HepG2 (cell line): ENCODE measurements around the gene SUSD4. TPM values are rescaled to one million over a fixed set of nuclear protein-coding genes. Genes with fewer than 3 reads are reported as not detected.

ENCODE experiments used
- ATAC-seq: fragments of 200-7000 bp; cut with Tn5 transposase; 3 replicates; pipeline ENCODE4 v1.9.1; 2020; ENCODE audit warnings: mild to moderate bottlenecking, moderate library complexity
- BruUV-seq: library from RNA; stranded (reverse); fragments of 400-500 nt; replicated peaks from 2 replicates; lab custom pipeline; 2021; lab: Mats Ljungman, UMichigan
- CTCF ChIA-PET: fragments of 300-600 bp; formaldehyde crosslinking; extraction: SDS; loops from one replicate; lab custom pipeline; 2021; ENCODE audit warnings: low total read pairs, inconsistent platforms, low intra/inter-chr PET ratio; lab: Yijun Ruan, JAX
- POLR2A ChIA-PET: fragments of 350-600 bp; sonication (Branson Sonifier 250); formaldehyde crosslinking; loops from one replicate; lab custom pipeline; 2020; ENCODE audit warnings: antibody characterized with exemption, inconsistent platforms; lab: Yijun Ruan, JAX
- DNase-seq: peaks from one replicate; pipeline ENCODE4 v3.0.0-alpha.2; 2015; ENCODE audit warnings: low spot score
- FAIRE-seq: peaks from 3 replicates; lab custom pipeline; 2011; peaks lifted over from hg19 to GRCh38; lab: Jason Lieb, UNC
- H2AFZ ChIP-seq: one replicate; pipeline ENCODE4 v1.6.1; 2011; ENCODE audit warnings: low read length, inconsistent platforms
- H3K27ac ChIP-seq: fragments of 300-600 bp; 3 replicates; pipeline ENCODE4 v1.8.0; 2011; ENCODE audit warnings: mixed run types, mild to moderate bottlenecking, mixed read lengths, low read length, inconsistent platforms; ENCODE audit not compliant: insufficient read depth; ENCODE audit errors: extremely low read length
- H3K27me3 ChIP-seq, 2 experiments: fragments of 200-600 bp in 1 of 2; 2 replicates in 1 of 2; 3 replicates in 1 of 2; pipeline versions ENCODE4 v1.6.0 to v1.8.0; 2011; ENCODE audit warnings: low read length in 2 of 2, mild to moderate bottlenecking in 2 of 2, moderate library complexity in 2 of 2, inconsistent platforms in 1 of 2; ENCODE audit not compliant: insufficient read depth in 2 of 2, control insufficient read depth in 1 of 2
- H3K36me3 ChIP-seq, 2 experiments: fragments of 200-600 bp in 1 of 2; replicated peaks in 1 of 2; 2 replicates in 1 of 2; 3 replicates in 1 of 2; pipeline versions ENCODE4 v1.5.1 to v1.8.0; 2011; ENCODE audit warnings: low read length in 2 of 2, inconsistent platforms in 1 of 2; ENCODE audit not compliant: insufficient read depth in 2 of 2, control insufficient read depth in 1 of 2
- H3K4me1 ChIP-seq: 2 replicates; pipeline ENCODE4 v1.5.1; 2012; ENCODE audit warnings: low read length, inconsistent platforms; ENCODE audit not compliant: insufficient read depth
- H3K4me2 ChIP-seq: 2 replicates; pipeline ENCODE4 v1.6.0; 2011; ENCODE audit warnings: low read depth, low read length, inconsistent platforms
- H3K4me3 ChIP-seq, 3 experiments: fragments of 200-600 bp in 1 of 3; sonication (generic), shearing (Covaris generic) in 1 of 3; replicated peaks in 1 of 3; 2 replicates each; pipeline ENCODE4 v1.5.1; 2011 to 2016; ENCODE audit warnings: low read length in 3 of 3, inconsistent platforms in 2 of 3, low read depth in 2 of 3, mild to moderate bottlenecking in 2 of 3, control low read depth in 1 of 3, mixed read lengths in 1 of 3; ENCODE audit not compliant: insufficient read depth in 1 of 3
- H3K79me2 ChIP-seq: one replicate; pipeline ENCODE4 v1.6.1; 2011; ENCODE audit warnings: low read length, inconsistent platforms; ENCODE audit not compliant: insufficient read depth
- H3K9ac ChIP-seq: 2 replicates; pipeline ENCODE4 v1.6.0; 2011; ENCODE audit warnings: mild to moderate bottlenecking, low read depth, low read length, inconsistent platforms; ENCODE audit not compliant: insufficient read depth
- H3K9me3 ChIP-seq: 2 replicates; pipeline ENCODE4 v1.5.1; 2012; ENCODE audit warnings: mild to moderate bottlenecking, low read length
- H4K20me1 ChIP-seq: 2 replicates; pipeline ENCODE4 v1.6.0; 2011; ENCODE audit warnings: inconsistent platforms, mild to moderate bottlenecking, low read length, moderate library complexity; ENCODE audit not compliant: insufficient read depth
- ETS1 ChIP-seq: sonication (generic); formaldehyde crosslinking; IDR thresholded peaks from 2 replicates; pipeline ENCODE4 v1.4.0; 2020; ENCODE audit warnings: missing genetic modification reagents
- GRHL1 ChIP-seq: sonication (generic); formaldehyde crosslinking; conservative IDR thresholded peaks from 2 replicates; pipeline ENCODE4 v1.8.0; 2022; ENCODE audit warnings: missing genetic modification reagents
- MIER2 ChIP-seq: IDR thresholded peaks from 2 replicates; pipeline ENCODE4 v1.6.1; 2016; ENCODE audit warnings: missing biosample characterization, missing genetic modification reagents
- MYC ChIP-seq: sonication (generic); formaldehyde crosslinking; IDR thresholded peaks from 2 replicates; pipeline ENCODE4 v1.9.0; 2021; ENCODE audit warnings: missing genetic modification reagents, borderline replicate concordance
- NFAT5 ChIP-seq: sonication (generic); formaldehyde crosslinking; IDR thresholded peaks from 2 replicates; pipeline ENCODE4 v1.4.0; 2020; ENCODE audit warnings: missing genetic modification reagents
- RFXAP ChIP-seq: sonication (generic); formaldehyde crosslinking; IDR thresholded peaks from 2 replicates; pipeline ENCODE4 v1.4.0; 2020; ENCODE audit warnings: missing genetic modification reagents, borderline replicate concordance
- TBL1XR1 ChIP-seq: fragments of 150-350 bp; IDR thresholded peaks from 2 replicates; pipeline ENCODE4 v1.6.1; 2014; ENCODE audit warnings: borderline replicate concordance, low read length; ENCODE audit not compliant: partially characterized antibody
- ZBTB26 ChIP-seq: IDR thresholded peaks from 2 replicates; pipeline ENCODE4 v1.6.1; 2016; ENCODE audit warnings: missing compliant biosample characterization, missing genetic modification reagents, borderline replicate concordance
- ZBTB7B ChIP-seq: sonication (generic); formaldehyde crosslinking; IDR thresholded peaks from 2 replicates; pipeline ENCODE4 v1.4.0; 2020; ENCODE audit warnings: missing genetic modification reagents
- ZC3H4 ChIP-seq: sonication (generic); formaldehyde crosslinking; IDR thresholded peaks from 2 replicates; pipeline ENCODE4 v1.4.0; 2020; ENCODE audit warnings: missing genetic modification reagents, borderline replicate concordance
- ZMAT5 ChIP-seq: sonication (generic); formaldehyde crosslinking; IDR thresholded peaks from 2 replicates; pipeline ENCODE4 v1.5.0; 2020; ENCODE audit warnings: mild to moderate bottlenecking, low read depth, missing genetic modification reagents, borderline replicate concordance
- ZNF562 ChIP-seq: sonication (generic); formaldehyde crosslinking; IDR thresholded peaks from 2 replicates; pipeline ENCODE4 v1.8.0; 2022; ENCODE audit warnings: missing genetic modification reagents, borderline replicate concordance
- ZNF615 ChIP-seq: sonication (generic); formaldehyde crosslinking; IDR thresholded peaks from 2 replicates; pipeline ENCODE4 v1.5.0; 2020; ENCODE audit warnings: mild to moderate bottlenecking, missing genetic modification reagents, borderline replicate concordance
- ZNF709 ChIP-seq: sonication (generic); formaldehyde crosslinking; IDR thresholded peaks from 2 replicates; pipeline ENCODE4 v1.5.0; 2020; ENCODE audit warnings: mild to moderate bottlenecking, missing genetic modification reagents
- WGBS: methylation state at CpG from one replicate; pipeline ENCODE4 v1.1.6; 2017; ENCODE audit warnings: low lambda C conversion rate; 5-methylcytosine and 5-hydroxymethylcytosine counted together
- in situ Hi-C: cut with HindIII; loops from 2 replicates; pipeline ENCODE4 v1.10.0; 2017; ENCODE audit warnings: low pct_unique_long_range_greater_than_20kb; ENCODE audit not compliant: extremely low pct_ligation_motif_present
- intact Hi-C: fragments of 100-400 bp; cut with micrococcal nuclease; formaldehyde crosslinking; loops from one replicate; pipeline ENCODE4 v1.10.0; 2022; ENCODE audit not compliant: unreplicated experiment
- polyA plus RNA-seq, 8 experiments: library from polyadenylated mRNA; depleted of rRNA in 3 of 8; stranded (reverse) in 7 of 8; unstranded in 1 of 8; fragments of >200 nt; fragmentation: Illumina TruSeq in 4 of 8; extraction: Trizol in 4 of 8; gene quantifications; 2 replicates each; pipeline versions ENCODE4 v1.2.1 to v1.2.3, GENCODE V29; 2011 to 2016; ENCODE audit warnings: low read depth in 4 of 8, missing spikeins in 1 of 8, mixed read lengths in 1 of 8; ENCODE audit not compliant: insufficient read depth in 1 of 8
- total RNA-seq, 5 experiments: library from RNA; depleted of rRNA; stranded (reverse); fragments of >200 nt; fragmentation: Illumina TruSeq; extraction: Trizol; gene quantifications; 2 replicates each; pipeline ENCODE4 v1.2.3, GENCODE V29; 2016; ENCODE audit warnings: low read depth in 1 of 5

SUSD4 gene
- total and polyA plus RNA-seq, 2 of the 13 experiments (the other 11 are each of a cell fraction or from before 2014, with no cell fraction given) = not detected

GRCh38 chr1:223316082-223316481 is 47.9 kb downstream of the SUSD4 start (continued):
- no peak for TF ChIP-seq ZNF562 (CRISPR knock-in tag)
- no peak for TF ChIP-seq ZMAT5 (CRISPR knock-in tag)
- TF ChIP-seq GRHL1 (CRISPR knock-in tag) = no peak
- no peak for TF ChIP-seq MYC
- TF ChIP-seq RFXAP (CRISPR knock-in tag) = no peak

GRCh38 chr1:223315665-223316064 is 48.3 kb downstream of the SUSD4 start:
- H2AFZ ChIP-seq = no peak overlapping the region
- no peaks in the 10 kb centered on the region for H4K20me1 ChIP-seq
- H3K36me3 ChIP-seq = no peaks in the 10 kb centered on the region
- BruUV-seq = no TSS peak
- in situ Hi-C loops (no loop called here), intact Hi-C loops (no loop called here)
- WGBS = 31% methylated on average over 2 of the region's 2 CpGs
- DNase-seq (no peak), FAIRE-seq (no peak), ATAC-seq (no peak)
- H3K9ac ChIP-seq = no peak overlapping the region
- no peak overlapping the region for H3K27ac ChIP-seq
- H3K4me2 ChIP-seq = no peak overlapping the region
- ChIA-PET POLR2A (no interaction called here), CTCF (no interaction called here)
- no peaks in the 10 kb centered on the region for H3K9me3 ChIP-seq
- no peaks in the 10 kb centered on the region; a peak in 1 of 5 replicates for H3K27me3 ChIP-seq
- no peak overlapping the region for H3K4me3 ChIP-seq
- no peaks in the 10 kb centered on the region for H3K79me2 ChIP-seq
- no peaks in the 10 kb centered on the region for H3K4me1 ChIP-seq
- no peak for TF ChIP-seq ZBTB26
- no peak for TF ChIP-seq ZBTB7B (CRISPR knock-in tag)
- no peak for TF ChIP-seq TBL1XR1
- no peak for TF ChIP-seq ZNF615 (CRISPR knock-in tag)
- no peak for TF ChIP-seq ZNF709 (CRISPR knock-in tag)
- TF ChIP-seq ETS1 = no peak
- no peak for TF ChIP-seq ZC3H4 (CRISPR knock-in tag)
- TF ChIP-seq MIER2 (CRISPR knock-in tag) = no peak
- no peak for TF ChIP-seq NFAT5
